Colonic mucosa (tissue), 4 donors: Measurements from ENCODE around the gene EDARADD. TPM values are rescaled to one million over a fixed set of nuclear protein-coding genes. Genes with fewer than 3 reads are reported as not detected.
"Not testable (repeated sequence)": the region's sequence is repeated elsewhere in the genome, so short reads cannot be mapped to it uniquely, and the experiment has no call there.

Source experiments
- DNase-seq: peaks from one replicate; pipeline ENCODE4 v3.0.0-alpha.2; 2020
- H3K27ac ChIP-seq: fragments of 200-600 bp; one replicate; pipeline ENCODE4 v1.8.0; 2021
- H3K27me3 ChIP-seq: fragments of 200-600 bp; one replicate; pipeline ENCODE4 v1.8.0; 2021
- H3K36me3 ChIP-seq: fragments of 200-600 bp; one replicate; pipeline ENCODE4 v1.8.0; 2021
- H3K4me1 ChIP-seq: fragments of 200-600 bp; one replicate; pipeline ENCODE4 v1.8.0; 2021; ENCODE audit warnings: mild to moderate bottlenecking
- H3K4me3 ChIP-seq: fragments of 200-600 bp; one replicate; pipeline ENCODE4 v1.8.0; 2021
- H3K9ac ChIP-seq, 2 donors: one replicate each; pipeline ENCODE4 v1.7.0; 2013; ENCODE audit warnings: control low read depth in 2 of 2, low read depth in 2 of 2, low read length in 2 of 2
- H3K9me3 ChIP-seq: fragments of 200-600 bp; one replicate; pipeline ENCODE4 v1.8.0; 2021
- intact Hi-C: fragments of 100-400 bp; cut with DNase I; formaldehyde crosslinking; loops from one replicate; pipeline ENCODE4 v1.14.1; 2022
- total RNA-seq, 2 donors: library from RNA; stranded (reverse); fragmentation: NEBNext Ultra II Directional in 1 of 2; extraction: Animal tissue kit (Norgen Biotek cat#: 25700) in 1 of 2; gene quantifications; one replicate each; pipeline ENCODE4 v1.2.1, GENCODE V29; 2021
- TF ChIP-seq, protein P1 (sequence below): fragments of 200-600 bp; IDR thresholded peaks from one replicate; pipeline ENCODE4 v1.8.0; 2022; ENCODE audit warnings: antibody characterized with exemption, mild to moderate bottlenecking
- donor health status: healthy.
- donor health status: DM: no; HTN: no; CAD: no.
- donor health status: DM: no; HTN: no; CAD: no.

Gene EDARADD
- total RNA-seq, 2 donors from 2014 or later = 0.17 to 0.27 TPM

DNA sequence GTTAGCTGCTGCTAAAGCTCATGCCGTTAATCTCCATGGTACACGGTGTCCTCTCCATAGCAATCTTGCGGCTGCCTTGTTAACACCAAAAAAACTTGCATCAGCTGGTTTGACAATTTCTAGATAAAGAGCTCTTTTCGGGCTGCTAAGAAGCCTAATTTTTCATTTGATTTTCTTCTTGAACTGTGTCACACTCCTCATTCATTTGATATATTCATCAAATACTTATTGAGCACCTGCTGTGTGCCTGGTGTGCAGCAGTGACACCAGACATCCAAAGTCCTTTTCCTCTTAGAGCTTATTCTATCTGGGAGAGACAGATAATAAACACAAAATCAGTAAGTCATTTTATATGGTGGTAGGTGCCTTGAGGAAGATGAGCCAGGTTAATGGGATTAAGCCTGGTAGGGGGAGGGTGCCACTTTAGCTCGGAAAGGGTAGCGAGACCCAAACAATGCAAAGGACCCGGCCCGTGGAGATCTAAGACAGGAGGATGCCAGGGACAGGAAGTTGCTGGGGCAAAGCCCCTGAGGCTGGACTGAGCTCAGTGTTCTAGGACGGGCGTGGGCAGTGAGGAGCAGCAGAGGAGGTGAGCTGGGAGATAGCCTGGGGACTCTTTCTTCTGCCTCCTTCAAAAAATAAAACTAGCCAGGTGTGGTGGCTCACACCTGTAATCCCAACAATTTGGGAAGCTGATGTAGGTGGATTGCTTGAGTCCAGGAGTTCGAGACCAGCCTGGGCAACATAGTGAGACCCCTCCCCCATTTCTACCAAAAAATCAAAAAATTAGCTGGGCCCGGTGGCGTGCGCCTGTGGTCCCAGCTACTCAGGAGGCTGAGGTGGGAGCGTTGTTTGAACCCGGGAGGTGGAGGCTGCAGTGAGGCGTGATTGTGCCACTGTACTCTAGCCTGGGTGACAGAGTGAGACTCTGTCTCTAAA is 79.0 kb downstream of the EDARADD start:
- Histone ChIP-seq H3K9ac (no peak overlapping the region), H3K27me3 (no peaks in the 10 kb centered on the region), H3K4me1 (no peaks in the 10 kb centered on the region), H3K27ac (no peak overlapping the region), H3K9me3 (no peaks in the 10 kb centered on the region), H3K36me3 (no peaks in the 10 kb centered on the region), H3K4me3 (no peak overlapping the region)
- no peak for DNase-seq
- intact Hi-C loops = no loop called here
- TF ChIP-seq, protein P1, sequence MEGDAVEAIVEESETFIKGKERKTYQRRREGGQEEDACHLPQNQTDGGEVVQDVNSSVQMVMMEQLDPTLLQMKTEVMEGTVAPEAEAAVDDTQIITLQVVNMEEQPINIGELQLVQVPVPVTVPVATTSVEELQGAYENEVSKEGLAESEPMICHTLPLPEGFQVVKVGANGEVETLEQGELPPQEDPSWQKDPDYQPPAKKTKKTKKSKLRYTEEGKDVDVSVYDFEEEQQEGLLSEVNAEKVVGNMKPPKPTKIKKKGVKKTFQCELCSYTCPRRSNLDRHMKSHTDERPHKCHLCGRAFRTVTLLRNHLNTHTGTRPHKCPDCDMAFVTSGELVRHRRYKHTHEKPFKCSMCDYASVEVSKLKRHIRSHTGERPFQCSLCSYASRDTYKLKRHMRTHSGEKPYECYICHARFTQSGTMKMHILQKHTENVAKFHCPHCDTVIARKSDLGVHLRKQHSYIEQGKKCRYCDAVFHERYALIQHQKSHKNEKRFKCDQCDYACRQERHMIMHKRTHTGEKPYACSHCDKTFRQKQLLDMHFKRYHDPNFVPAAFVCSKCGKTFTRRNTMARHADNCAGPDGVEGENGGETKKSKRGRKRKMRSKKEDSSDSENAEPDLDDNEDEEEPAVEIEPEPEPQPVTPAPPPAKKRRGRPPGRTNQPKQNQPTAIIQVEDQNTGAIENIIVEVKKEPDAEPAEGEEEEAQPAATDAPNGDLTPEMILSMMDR = no peak

DNA sequence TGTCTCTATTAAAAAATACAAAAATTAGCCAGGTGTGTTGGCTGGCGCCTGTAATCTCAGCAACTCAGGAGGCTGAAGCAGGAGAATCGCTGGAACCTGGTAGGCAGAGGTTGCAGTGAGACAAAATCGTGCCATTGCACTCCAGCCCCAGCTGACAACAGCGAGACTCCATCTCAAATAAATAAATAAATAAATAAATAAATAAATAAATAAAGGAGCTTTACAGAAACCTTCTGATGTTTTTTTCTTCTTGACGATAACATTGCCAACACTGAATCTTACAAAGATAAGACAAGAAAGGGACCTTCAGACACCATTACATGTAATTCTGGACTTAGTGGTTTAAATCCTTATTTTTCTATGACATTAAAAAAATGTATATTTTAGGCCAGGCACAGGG is 81.9 kb downstream of the EDARADD start:
- H3K9me3 ChIP-seq = no peaks in the 10 kb centered on the region
- intact Hi-C loops = no loop called here
- H3K27me3 ChIP-seq = no peaks in the 10 kb centered on the region
- no peak overlapping the region for H3K9ac ChIP-seq
- TF ChIP-seq, protein P1 = no peak
- DNase-seq = no peak
- no peak overlapping the region for H3K27ac ChIP-seq
- no peak overlapping the region for H3K4me3 ChIP-seq
- no peaks in the 10 kb centered on the region for H3K36me3 ChIP-seq
- H3K4me1 ChIP-seq = no peaks in the 10 kb centered on the region

DNA sequence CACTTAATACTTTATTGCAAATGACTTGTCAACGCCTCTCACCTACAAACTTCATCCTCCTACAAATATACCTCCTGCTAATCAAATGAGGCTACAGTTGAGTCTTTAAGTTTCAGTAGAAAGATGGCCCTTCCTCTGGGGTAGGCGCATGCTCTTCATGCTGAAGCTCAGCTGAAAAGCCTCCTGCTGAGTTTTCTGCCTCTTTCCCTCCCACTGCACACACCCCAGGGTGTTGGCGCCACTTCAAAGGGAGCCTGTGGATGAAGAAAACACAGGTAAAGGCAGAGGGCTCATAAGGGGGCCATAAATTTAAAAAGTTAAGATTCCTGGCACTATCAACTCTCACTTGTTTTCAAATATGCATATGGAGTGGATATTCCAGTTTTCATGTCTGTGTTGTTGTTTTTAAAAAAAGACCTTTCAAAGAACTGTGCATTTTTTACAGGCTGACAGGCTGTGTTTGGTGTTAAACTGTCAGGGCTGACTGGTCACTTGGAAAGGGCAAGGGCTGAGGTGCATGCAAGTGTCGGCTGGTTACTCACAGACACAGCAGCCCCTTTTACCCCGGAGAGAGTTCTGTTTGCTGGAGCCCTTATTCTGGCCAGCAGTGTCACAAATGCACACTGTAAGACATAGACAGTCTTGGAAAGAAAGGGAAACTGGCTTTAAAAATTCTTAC is 86.8 kb downstream of the EDARADD start:
- Histone ChIP-seq H3K27me3 (no peaks in the 10 kb centered on the region), H3K36me3 (no peaks in the 10 kb centered on the region), H3K9me3 (no peaks in the 10 kb centered on the region), H3K4me1 (no peaks in the 10 kb centered on the region), H3K27ac (no peak overlapping the region), H3K4me3 (no peak overlapping the region), H3K9ac (no peak overlapping the region)
- intact Hi-C loops = no loop called here
- TF ChIP-seq, protein P1 = no peak
- DNase-seq = peak; percentile 51

DNA sequence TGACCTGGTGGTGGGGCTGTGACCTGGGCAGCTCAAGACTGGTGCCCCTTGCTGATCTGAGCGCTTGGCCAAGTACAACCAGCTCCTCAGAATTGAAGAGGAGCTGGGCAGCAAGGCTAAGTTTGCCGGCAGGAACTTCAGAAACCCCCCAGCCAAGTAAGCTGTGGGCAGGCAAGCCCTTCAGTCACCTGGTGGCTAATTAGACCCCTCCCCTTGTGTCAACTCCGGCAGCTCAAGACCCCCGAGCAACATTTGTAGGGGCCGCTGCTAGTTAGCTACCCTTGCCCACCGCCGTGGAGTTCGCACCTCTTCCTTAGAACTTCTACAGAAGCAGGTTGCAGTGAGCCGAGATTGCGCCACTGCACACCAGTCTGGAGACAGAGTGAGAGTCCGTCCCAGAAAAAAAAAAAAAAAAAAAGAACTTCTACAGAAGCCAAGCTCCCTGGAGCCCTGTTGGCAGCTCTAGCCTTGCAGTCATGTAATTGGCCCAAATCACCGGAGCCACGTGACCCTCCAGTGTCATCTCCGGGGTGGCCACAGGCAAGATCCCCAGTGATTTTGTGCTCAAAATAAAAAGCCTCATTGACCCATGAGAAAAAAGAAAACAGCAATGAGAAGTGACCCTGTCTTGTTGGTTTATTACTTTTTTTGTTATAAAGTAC is 90.4 kb downstream of the EDARADD start:
- TF ChIP-seq, protein P1 = no peak
- Histone ChIP-seq H3K27ac (no peak overlapping the region), H3K9me3 (no peaks in the 10 kb centered on the region), H3K27me3 (no peaks in the 10 kb centered on the region), H3K36me3 (no peaks in the 10 kb centered on the region), H3K9ac (no peak overlapping the region), H3K4me3 (no peak overlapping the region), H3K4me1 (no peaks in the 10 kb centered on the region)
- no peak for DNase-seq
- intact Hi-C loops = no loop called here

DNA sequence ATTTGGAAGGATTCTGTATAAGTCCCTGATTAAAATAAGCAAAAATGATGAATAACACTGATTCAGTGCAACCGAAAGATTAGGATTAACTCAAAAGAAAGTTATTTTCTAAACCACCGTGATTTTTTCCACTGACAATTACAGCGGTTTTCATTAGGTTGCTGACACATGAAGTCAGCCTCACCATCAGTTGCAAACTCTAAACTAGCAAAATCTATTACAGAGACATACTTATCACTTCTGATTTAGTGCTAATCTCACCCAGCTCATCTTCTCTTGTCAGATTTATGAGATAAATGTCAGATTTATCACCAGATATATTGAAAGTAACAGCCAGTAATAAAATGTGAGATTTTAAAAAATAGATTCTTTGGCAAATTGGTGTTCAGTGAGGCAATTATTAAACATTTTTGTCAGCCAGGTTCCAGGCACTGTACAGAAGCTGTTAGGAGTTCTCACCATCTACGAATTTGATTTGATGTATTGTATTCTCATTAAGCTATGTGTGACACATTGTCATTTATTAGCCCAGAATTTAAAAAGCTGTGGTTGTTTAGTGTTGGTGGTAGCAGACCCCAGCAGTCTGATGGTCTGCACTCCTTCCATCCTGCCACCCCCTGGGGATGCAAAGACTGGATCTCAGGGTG is 92.4 kb downstream of the EDARADD start:
- Histone ChIP-seq H3K36me3 (no peaks in the 10 kb centered on the region), H3K9me3 (no peaks in the 10 kb centered on the region), H3K4me3 (no peak overlapping the region), H3K4me1 (no peaks in the 10 kb centered on the region), H3K27ac (no peak overlapping the region), H3K9ac (no peak overlapping the region), H3K27me3 (no peaks in the 10 kb centered on the region)
- DNase-seq = no peak
- intact Hi-C loops = no loop called here
- TF ChIP-seq, protein P1 = no peak

DNA sequence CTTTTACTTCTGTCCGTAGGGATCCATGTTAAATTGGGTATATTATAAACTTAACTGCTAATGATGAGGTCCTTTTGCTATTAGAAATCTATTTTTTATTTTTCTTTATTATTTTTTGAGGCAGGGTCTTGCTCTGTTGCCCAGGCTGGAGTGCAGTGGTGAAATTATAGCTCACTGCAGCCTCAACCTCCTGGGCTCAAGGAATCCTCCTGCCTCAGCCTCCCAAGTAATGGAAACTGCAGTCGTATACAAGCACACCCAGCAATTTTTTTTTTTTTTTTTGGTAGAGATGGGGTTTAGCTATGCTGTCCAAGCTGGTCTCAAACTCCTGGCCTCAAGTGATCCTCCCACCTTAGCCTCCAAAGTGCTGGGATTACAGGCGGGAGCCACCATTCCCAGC is 95.1 kb downstream of the EDARADD start:
- not testable (repeated sequence) for H3K27ac ChIP-seq, DNase-seq, H3K4me3 ChIP-seq, H3K27me3 ChIP-seq, H3K9ac ChIP-seq, H3K36me3 ChIP-seq, H3K9me3 ChIP-seq, H3K4me1 ChIP-seq
- intact Hi-C loops = loop anchor here (2.0 kb wide), 1 partner anchor 378 kb away; no protein-coding TSS in a partner anchor
